Astrocyte of the spinal cord (primary cell): ENCODE data around the gene LAMA4.
A peak's percentile ranks its signal among the peaks of the same experiment; 100 is the strongest.

ENCODE experiments used
- DNase-seq: peaks from one replicate; pipeline ENCODE4 v3.0.0; 2011; ENCODE audit warnings: low read depth, low spot score
- H3K4me3 ChIP-seq: 2 replicates; pipeline ENCODE4 v1.5.1; 2011; ENCODE audit warnings: low read depth, mild to moderate bottlenecking, low read length, moderate library complexity
- CTCF ChIP-seq: IDR thresholded peaks from 2 replicates; pipeline ENCODE4 v1.5.1; 2012; ENCODE audit warnings: low read depth, mild to moderate bottlenecking, low read length, inconsistent platforms
- in situ Hi-C: cut with HindIII; loops from 2 replicates; pipeline ENCODE4 v1.10.0; 2017; ENCODE audit warnings: low sequenced_read_pairs

Gene LAMA4

GRCh38 chr6:112252571-112253497, 1.5 kb downstream of the LAMA4 start:
- no peak for TF ChIP-seq CTCF
- in situ Hi-C loops: no loop called here
- H3K4me3 ChIP-seq: peak overlapping the region; percentile 80
- peak; percentile 61 for DNase-seq

- peak; percentile 92 for DNase-seq
- H3K4me3 ChIP-seq: no peak overlapping the region
- TF ChIP-seq CTCF: no peak
- in situ Hi-C loops: no loop called here
Observed at GRCh38 chr6:112251171-112251875, 3.0 kb downstream of the LAMA4 start.

GRCh38 chr6:112249489-112249888, 4.9 kb downstream of the LAMA4 start:
- DNase-seq: peak; percentile 56
- in situ Hi-C loops: no loop called here
- no peak overlapping the region for H3K4me3 ChIP-seq
- no peak for TF ChIP-seq CTCF

GRCh38 chr6:112247275-112247674, 7.1 kb downstream of the LAMA4 start:
- TF ChIP-seq CTCF: no peak
- no peak overlapping the region for H3K4me3 ChIP-seq
- in situ Hi-C loops: no loop called here
- DNase-seq: no peak

- TF ChIP-seq CTCF: no peak
- in situ Hi-C loops: no loop called here
- DNase-seq: peak; percentile 88
- no peak overlapping the region for H3K4me3 ChIP-seq
Observed at GRCh38 chr6:112245511-112246203, 8.7 kb downstream of the LAMA4 start.
